SJSA1 (cell line): ENCODE data around the gene WDR5. TPM values are rescaled to one million over a fixed set of nuclear protein-coding genes. Genes with fewer than 3 reads are reported as not detected.
"Not testable (repeated sequence)": the region's sequence is repeated elsewhere in the genome, so short reads cannot be mapped to it uniquely, and the experiment has no call there.

ENCODE experiments used
- DNase-seq, 2 experiments: peaks; one replicate each; pipeline ENCODE4 v3.0.0-alpha.2; 2015 to 2020; ENCODE audit warnings: low spot score in 2 of 2, low read depth in 1 of 2
- H3K27ac ChIP-seq: fragments of 250-450 bp; sonication (Bioruptor Pico); 2 replicates; pipeline ENCODE4 v1.5.1; 2020; ENCODE audit warnings: mild to moderate bottlenecking, moderate library complexity
- H3K27me3 ChIP-seq: fragments of 250-450 bp; sonication (Bioruptor Pico); replicated peaks from 2 replicates; pipeline ENCODE4 v1.5.1; 2020; ENCODE audit warnings: mild to moderate bottlenecking, moderate library complexity
- H3K36me3 ChIP-seq: fragments of 250-450 bp; sonication (Bioruptor Pico); 2 replicates; pipeline ENCODE4 v1.5.1; 2020; ENCODE audit warnings: mild to moderate bottlenecking
- H3K4me1 ChIP-seq: fragments of 250-450 bp; sonication (Bioruptor Pico); replicated peaks from 2 replicates; pipeline ENCODE4 v1.6.1; 2021; ENCODE audit warnings: mild to moderate bottlenecking
- H3K4me3 ChIP-seq: fragments of 250-450 bp; sonication (Bioruptor Pico); 2 replicates; pipeline ENCODE4 v1.5.1; 2020; ENCODE audit warnings: mild to moderate bottlenecking
- H3K9me3 ChIP-seq: fragments of 250-450 bp; sonication (Bioruptor Pico); replicated peaks from 2 replicates; pipeline ENCODE4 v1.5.1; 2020; ENCODE audit warnings: mild to moderate bottlenecking
- total RNA-seq: library from RNA; depleted of rRNA; stranded (reverse); fragments of >200 nt; shearing (Covaris generic); gene quantifications from 2 replicates; pipeline ENCODE4 v1.2.3, GENCODE V29; 2014; rRNA removed

Gene WDR5
- 16.9 and 26.7 TPM in 2 replicates for total RNA-seq

DNA sequence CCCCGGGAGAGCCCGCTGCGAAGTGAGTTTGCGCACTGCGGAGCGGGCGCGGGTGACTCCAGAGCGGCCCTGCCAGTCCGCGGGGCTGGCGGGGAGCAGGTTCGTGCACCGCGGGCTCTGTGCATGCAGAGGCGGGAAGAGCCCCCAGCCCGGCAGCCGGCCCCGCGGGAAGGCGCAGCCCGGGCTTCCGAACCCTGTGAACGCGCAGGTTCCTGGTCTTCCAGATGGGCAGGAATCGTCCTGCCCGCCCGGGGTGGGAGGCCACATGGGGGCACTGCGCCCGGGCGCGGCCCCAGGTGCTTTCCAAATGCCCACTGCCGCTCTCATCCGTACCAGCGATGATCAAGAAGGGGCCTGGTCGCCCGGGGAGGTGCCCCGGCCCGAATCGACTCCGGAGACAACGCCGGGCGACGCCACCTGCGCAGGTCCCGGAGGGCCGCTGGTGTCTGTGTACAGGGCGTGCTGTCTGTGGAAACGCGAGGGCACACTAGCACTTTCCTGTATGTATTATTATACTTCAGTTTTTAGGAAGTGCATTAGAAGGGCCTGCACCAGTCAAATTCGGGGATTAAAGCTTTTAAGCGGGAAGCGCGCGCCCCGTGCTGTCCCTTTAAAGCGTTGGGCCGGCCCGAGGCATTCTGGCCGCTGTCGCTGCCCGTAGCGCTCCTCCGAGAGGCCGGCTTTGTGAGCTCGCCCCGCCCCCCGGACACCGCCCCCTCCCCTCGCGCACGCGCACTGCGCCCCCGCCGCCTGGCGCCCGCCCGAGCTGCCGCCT lies at the start of gene WDR5:
TSS of gene WDR5 (plus strand) at position 740 of the 775 bp plus-strand sequence. CDS start 3,796 bp downstream, outside the sequence.
- peaks cover 35% of the 10 kb centered on the region for H3K36me3 ChIP-seq

DNA sequence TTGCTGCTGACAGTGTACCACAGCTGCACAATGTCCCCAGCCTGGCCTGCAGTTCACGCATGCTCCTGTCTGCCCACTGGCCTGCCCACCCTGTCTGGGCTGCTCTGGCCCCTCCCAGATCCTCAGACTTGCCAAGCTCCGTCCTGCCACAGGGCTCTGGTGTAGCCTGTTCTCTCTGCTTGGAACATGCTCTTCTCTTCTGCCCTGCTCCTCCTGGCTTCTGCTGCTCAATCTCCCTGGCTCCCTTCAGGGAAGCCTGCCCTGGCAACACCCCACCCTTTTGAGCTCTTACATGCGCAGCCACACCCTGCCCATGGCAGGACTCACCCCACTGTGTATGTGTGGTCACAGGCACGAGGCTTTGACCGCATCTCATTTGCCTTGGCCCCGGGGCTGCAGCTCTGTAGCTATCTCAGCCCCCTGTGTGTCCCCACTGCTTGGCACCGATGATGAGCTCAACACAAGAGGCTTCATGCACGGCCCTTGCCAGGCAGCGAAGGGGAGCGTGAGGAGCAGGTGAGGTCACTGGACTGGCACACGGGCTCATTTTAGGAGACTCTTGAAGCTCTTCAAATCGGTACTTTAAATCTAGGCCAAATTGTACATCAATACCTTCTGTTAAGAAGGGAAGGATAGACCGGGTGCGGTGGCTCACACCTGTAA lies 47.7 kb upstream of the WDR5 start:
- H3K9me3 ChIP-seq, result no peaks in the 10 kb centered on the region
- H3K4me3 ChIP-seq, result no peak overlapping the region
- no peaks in the 10 kb centered on the region for H3K4me1 ChIP-seq
- no peak for DNase-seq
- H3K27ac ChIP-seq, result no peak overlapping the region
- H3K36me3 ChIP-seq, result no peaks in the 10 kb centered on the region
- peaks cover 9% of the 10 kb centered on the region; the same call in 1 of the 2 replicates for H3K27me3 ChIP-seq

More for the DNA sequence above, at the start of gene WDR5:
- Histone ChIP-seq H3K9me3 (no peaks in the 10 kb centered on the region), H3K4me1 (peaks cover 14% of the 10 kb centered on the region), H3K27ac (peak within 1 kb of the TSS; percentile 47), H3K4me3 (peak within 1 kb of the TSS; percentile 69), H3K27me3 (no peaks in the 10 kb centered on the region)
- DNase-seq, result peak; percentile 74 to 87

DNA sequence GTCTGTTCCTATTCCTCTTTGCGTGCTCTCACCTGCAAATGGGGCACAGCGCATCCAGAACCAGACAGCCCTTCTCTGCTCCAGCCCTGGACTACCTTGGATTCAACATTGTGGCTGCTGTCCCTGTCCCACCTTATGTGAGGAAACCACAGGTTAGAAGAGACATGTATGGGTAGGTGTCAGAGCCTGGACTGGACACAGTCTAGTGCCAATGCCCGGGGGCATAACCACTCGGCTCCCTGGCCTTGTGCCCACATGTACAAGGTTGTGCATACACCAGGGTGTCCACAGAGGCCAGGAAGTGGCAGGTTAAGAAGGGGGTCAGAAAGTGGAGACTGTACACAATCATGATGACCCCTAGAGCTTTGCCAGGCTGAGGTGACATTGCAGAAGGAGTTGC lies 45.9 kb upstream of the WDR5 start:
- no peaks in the 10 kb centered on the region for H3K9me3 ChIP-seq
- H3K4me3 ChIP-seq, result no peak overlapping the region
- H3K36me3 ChIP-seq, result no peaks in the 10 kb centered on the region
- peaks cover 16% of the 10 kb centered on the region for H3K27me3 ChIP-seq
- H3K27ac ChIP-seq, result no peak overlapping the region
- no peak for DNase-seq
- H3K4me1 ChIP-seq, result no peaks in the 10 kb centered on the region

DNA sequence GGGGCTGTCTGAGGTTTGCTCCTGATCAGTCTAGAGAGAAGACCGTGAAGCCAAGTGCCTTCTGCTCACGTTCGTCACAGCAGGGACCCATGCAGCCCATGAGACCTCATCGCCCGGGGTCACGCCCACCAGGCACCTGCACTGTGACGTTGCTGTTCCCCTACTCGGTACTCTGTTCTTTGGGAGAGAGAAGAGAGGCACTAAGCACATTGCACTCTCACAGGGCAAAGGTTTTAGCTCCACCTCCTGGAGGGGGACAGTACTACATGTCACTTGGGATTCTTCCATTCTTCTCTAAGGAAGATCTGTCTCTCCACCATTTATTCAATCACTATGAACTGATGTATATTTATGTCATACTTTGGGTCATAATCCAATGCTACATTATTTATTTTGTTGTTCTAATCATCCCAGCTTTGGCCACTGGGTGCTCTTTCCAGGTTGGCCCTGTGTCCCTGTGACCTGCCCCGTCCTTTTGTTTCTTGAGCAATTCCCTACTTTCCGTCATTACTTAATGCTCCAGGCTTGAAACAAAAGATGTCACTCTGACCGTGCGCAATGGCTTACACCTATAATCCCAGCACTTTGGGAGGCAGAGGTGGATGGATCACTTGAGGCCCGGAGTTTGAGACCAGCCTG lies 36.6 kb upstream of the WDR5 start:
- no peaks in the 10 kb centered on the region for H3K4me1 ChIP-seq
- H3K9me3 ChIP-seq, result no peaks in the 10 kb centered on the region
- peak in 1 of 2 experiments; percentile 37 for DNase-seq
- peaks cover 9% of the 10 kb centered on the region for H3K27me3 ChIP-seq
- no peak overlapping the region for H3K27ac ChIP-seq
- no peak overlapping the region for H3K4me3 ChIP-seq
- H3K36me3 ChIP-seq, result no peaks in the 10 kb centered on the region

DNA sequence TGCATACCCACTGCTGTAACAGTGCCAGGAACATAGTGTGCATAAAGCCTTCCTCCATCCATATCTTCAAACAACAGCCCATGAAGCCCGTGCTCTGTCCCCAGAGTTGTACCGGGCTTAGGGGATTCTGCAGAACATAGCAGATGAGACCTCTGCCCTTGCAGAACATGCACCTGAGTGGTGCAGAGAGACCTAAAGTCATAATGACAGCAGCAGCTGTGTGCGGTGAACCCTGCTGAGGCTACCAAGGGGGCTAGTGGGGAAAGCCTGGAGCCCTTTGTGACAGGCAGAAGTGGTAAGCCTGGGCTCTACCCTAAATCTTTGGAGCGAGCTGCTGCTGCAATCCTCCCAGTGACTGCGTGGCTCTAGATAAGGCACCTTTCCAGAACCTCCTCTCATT lies 35.8 kb upstream of the WDR5 start:
- Histone ChIP-seq H3K9me3 (no peaks in the 10 kb centered on the region), H3K27me3 (peaks cover 4% of the 10 kb centered on the region; the same call in 1 of the 2 replicates)

DNA sequence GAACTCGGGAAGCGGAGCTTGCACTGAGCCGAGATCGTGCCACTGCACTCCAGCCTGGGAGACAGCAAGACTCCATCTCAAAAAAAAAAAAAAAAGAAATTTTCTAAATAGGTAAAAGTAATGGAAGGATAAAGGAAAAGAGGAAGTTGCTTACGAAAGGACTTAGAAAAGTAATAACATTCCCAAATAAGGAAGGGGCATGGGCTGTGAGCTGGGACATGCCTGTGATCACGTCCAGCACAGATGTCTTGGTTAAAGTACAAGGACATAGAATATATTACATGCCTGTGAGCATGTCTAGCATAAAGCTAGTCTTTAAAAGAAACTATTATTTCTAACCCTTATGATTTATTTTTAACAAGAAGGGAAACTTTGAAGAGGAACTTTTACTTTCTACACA lies 34.7 kb upstream of the WDR5 start:
- H3K36me3 ChIP-seq, H3K27me3 ChIP-seq, DNase-seq: not testable (repeated sequence)

More for the DNA sequence above, 35.8 kb upstream of the WDR5 start:
- DNase-seq, result no peak
- no peaks in the 10 kb centered on the region for H3K36me3 ChIP-seq
- H3K4me1 ChIP-seq, result no peaks in the 10 kb centered on the region
- H3K27ac ChIP-seq, result no peak overlapping the region
- no peak overlapping the region for H3K4me3 ChIP-seq

DNA sequence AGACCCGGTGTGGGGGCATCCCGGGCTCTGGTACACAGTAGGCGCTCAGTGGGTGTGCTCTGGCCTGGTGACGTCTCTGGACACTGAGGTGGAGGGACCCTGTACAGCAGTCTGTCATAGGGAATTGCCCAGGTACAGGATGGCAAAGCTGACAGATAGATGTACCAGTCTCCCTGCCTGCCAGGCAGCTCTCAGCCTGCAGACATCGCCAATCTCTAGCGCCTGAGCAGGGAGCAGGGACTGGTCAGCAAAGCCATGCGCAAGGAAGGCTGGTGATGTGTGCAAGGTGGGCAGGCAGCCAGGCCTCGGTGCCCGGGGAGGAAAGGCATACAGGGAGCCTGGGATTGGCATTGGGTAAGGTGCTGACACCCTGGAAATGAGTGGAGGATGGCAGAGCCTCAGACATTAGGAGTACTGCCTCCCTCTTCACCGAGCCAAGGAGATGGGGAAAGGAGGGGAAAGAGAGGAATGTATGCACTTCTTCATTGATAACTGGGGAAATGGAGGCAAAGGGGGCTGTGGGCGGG lies 34.2 kb upstream of the WDR5 start:
- no peak for DNase-seq
- Histone ChIP-seq H3K27me3 (peaks cover 4% of the 10 kb centered on the region; the same call in 1 of the 2 replicates), H3K36me3 (no peaks in the 10 kb centered on the region)

More for the DNA sequence above, 34.7 kb upstream of the WDR5 start:
- not testable (repeated sequence) for H3K4me3 ChIP-seq, H3K4me1 ChIP-seq, H3K9me3 ChIP-seq, H3K27ac ChIP-seq

DNA sequence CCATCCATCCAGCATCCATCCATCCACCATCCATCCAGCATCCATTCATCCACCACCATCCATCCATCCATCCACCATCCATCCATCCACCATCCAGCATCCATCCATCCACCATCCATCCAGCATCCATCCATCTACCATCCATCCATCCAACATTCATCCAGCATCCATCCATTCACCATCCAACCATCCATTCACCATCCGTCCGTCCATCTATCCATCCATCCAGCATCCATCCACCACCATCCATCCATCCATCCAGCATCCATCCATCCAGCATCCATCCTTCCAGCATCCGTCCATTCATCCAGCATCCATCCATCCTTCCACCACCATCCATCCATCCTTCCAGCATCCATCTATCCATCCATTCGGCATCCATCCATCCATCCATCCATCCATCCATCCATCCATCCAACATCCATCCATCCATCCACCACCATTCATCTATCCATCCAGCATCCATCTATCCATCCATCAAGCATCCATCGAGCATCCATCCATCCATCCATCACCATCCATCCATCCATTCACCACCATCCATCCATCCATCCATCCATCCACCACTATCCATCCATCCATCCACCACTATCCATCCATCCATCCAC lies 32.4 kb upstream of the WDR5 start:
- DNase-seq, result no peak
- H3K4me1 ChIP-seq, result no peaks in the 10 kb centered on the region
- H3K9me3 ChIP-seq, result no peaks in the 10 kb centered on the region
- no peak overlapping the region for H3K4me3 ChIP-seq
- H3K36me3 ChIP-seq, result no peaks in the 10 kb centered on the region
- peaks cover 7% of the 10 kb centered on the region; the same call in 1 of the 2 replicates for H3K27me3 ChIP-seq
- no peak overlapping the region for H3K27ac ChIP-seq

More for the DNA sequence above, 34.2 kb upstream of the WDR5 start:
- Histone ChIP-seq H3K4me1 (no peaks in the 10 kb centered on the region), H3K27ac (no peak overlapping the region), H3K9me3 (no peaks in the 10 kb centered on the region), H3K4me3 (no peak overlapping the region)

DNA sequence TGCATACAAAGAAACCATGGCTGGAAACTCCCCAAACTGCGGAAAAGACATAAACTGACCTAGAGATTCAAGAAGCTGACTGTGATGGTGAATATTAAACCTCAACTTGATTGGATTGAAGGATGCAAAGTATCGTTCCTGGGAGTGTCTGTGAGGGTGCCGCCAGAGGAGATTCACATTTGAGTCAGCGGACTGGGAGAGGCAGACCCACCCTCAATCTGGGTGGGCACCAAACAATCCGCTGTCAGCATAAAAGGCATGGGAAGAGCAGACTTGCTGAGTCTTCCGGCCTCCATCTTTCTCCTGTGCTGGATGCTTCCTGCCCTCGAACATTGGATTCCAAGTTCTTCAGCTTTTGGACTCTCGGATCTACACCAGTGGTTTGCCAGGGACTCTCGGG lies 24.8 kb upstream of the WDR5 start:
- no peaks in the 10 kb centered on the region for H3K9me3 ChIP-seq
- DNase-seq, result no peak
- H3K27me3 ChIP-seq, result 0 out of 2 replicates have a peak, but pooled peaks cover 3% of the 10 kb centered on the region
- no peaks in the 10 kb centered on the region for H3K4me1 ChIP-seq
- no peaks in the 10 kb centered on the region for H3K36me3 ChIP-seq
- no peak overlapping the region for H3K27ac ChIP-seq
- no peak overlapping the region for H3K4me3 ChIP-seq

DNA sequence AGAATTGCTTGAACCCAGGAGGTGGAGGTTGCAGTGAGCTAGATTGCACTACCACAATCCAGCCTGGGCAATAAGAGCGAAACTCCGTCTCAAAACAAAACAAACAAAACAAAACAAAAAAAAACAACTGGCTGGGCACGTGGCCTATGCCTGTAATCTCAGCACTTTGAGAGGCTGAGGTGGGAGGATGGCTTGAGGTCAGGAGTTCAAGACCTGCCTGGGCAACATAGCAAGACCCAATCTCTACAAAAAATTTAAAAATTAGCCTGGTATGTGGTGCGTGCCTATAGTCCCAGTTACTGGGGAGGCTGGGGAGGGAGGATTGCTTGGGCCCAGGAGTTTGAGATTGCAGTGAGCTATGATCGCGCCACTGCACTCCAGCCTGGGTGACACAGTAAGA lies 23.3 kb upstream of the WDR5 start:
- no peaks in the 10 kb centered on the region for H3K36me3 ChIP-seq
- H3K9me3 ChIP-seq, result no peaks in the 10 kb centered on the region
- 0 out of 2 replicates have a peak, but pooled peaks cover 3% of the 10 kb centered on the region for H3K27me3 ChIP-seq
- H3K4me3 ChIP-seq, result no peak overlapping the region
- DNase-seq, result no peak
- H3K27ac ChIP-seq, result no peak overlapping the region
- H3K4me1 ChIP-seq, result no peaks in the 10 kb centered on the region

DNA sequence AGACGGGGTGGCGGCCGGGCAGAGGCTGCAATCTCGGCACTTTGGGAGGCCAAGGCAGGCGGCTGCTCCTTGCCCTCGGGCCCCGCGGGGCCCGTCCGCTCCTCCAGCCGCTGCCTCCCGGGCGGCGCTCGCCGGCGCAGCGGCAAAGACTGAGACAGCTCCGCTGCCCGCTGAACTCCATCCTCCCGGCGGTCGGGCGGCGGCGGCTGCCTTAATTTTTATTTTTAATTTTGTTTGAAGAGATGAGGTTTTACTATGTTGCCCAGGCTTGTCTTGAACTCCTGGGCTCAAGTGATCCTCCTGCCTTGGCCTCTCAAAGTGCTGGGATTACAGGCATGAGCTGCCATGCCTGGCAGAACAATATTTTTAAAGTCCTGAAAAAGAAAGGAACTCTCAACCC lies 16.9 kb upstream of the WDR5 start:
- H3K27me3 ChIP-seq, H3K27ac ChIP-seq, H3K4me1 ChIP-seq, H3K36me3 ChIP-seq, H3K4me3 ChIP-seq, DNase-seq, H3K9me3 ChIP-seq: not testable (repeated sequence)

DNA sequence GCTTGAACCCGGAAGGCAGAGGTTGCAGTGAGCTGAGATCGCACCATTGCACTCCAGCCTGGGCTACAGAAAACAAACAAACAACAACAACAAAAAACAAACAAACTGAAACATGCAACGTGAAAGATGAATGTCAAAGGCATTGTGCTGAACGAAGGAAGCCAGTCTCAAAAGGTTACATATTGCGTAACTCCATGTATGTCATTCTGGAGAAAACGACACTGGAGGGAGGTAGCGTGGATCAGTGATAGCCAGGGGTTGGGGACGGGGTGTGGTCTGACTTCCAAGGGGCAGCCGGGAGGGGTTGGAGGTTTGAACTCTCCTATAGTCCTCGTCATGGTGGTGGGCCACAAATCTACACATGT lies 12.1 kb upstream of the WDR5 start:
- Histone ChIP-seq H3K4me1 (no peaks in the 10 kb centered on the region), H3K9me3 (no peaks in the 10 kb centered on the region), H3K27ac (no peak overlapping the region), H3K36me3 (no peaks in the 10 kb centered on the region), H3K27me3 (no peaks in the 10 kb centered on the region), H3K4me3 (no peak overlapping the region)
- no peak for DNase-seq

DNA sequence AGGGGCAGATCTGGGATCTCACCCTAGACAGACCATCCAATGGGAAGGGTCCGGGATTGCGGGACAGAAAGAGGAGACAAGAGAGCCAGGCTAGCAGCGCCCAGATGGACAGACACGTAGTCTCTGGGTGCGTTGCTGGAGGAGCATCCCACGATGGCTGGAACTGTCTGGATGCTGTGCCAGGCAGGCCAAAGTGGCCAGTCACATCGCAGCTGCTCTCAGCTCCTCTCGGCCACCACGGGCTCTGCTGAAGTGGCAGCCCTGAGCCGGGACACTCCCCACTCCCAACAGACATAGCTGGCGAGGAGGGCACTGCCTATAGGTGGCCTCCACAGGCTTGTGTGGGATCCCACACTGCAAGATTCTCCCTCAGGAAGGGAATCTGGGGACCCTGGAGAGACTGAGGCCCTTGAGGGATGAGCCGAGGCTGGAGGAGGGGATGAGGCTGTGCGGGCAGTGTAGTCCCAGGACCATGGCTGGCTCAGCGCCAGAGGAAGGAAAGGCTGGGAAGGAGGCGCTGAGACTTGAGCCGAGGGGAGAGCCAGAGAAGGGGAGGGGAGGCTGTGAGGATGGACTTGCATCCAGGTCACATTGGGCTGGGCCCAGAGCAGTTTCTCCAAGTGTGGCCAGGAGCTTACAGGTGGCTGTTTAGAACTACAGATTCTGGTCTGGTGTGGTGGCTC lies 10.3 kb upstream of the WDR5 start:
- H3K27me3 ChIP-seq, result no peaks in the 10 kb centered on the region
- H3K27ac ChIP-seq, result no peak overlapping the region
- no peaks in the 10 kb centered on the region for H3K9me3 ChIP-seq
- no peaks in the 10 kb centered on the region for H3K4me1 ChIP-seq
- H3K4me3 ChIP-seq, result no peak overlapping the region
- no peaks in the 10 kb centered on the region for H3K36me3 ChIP-seq
- no peak for DNase-seq
